ENCODE results near the gene PCBP3.
"Not testable (repeated sequence)": the region's sequence is repeated elsewhere in the genome, so short reads cannot be mapped to it uniquely, and the experiment has no call there.

Gene PCBP3

DNA sequence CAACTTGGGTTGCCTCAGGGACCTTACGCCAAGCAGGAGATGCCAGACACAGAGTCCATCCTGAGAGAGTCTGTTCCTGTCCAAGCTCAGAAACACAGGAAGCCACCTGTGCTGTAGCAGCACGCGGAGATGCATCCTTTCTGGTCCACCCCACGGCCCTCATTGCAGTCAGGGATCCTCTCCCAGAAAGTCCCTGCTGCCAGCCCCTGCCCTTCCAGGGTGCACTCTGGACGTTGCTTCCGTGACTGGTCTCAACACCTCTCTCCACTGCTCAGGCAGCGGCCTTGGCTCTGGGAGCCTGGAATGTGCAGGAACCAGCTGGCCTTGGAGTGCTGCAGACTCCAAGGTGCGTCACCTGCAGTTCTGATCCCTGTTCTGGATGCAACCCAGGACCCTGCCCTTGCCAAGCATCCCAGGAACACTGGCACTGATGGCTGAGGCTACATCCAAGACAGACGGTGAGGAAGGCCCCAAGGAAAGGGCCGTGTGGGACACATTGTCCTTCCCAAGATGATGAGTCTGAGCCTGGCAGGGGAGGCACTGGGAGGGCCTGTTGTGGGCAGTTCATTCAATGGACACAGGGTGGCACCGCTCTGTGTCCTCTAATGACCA is 316.4 kb downstream of the PCBP3 start:
- H3K27me3 ChIP-seq (ENCODE audit: insufficient read depth, low read depth): peaks cover 57% of the 10 kb centered on the region; the same call in 1 of the 2 replicates
- no peak overlapping the region for H3K4me3 ChIP-seq (IDR thresholded peaks at IDR 0.05; ENCODE audit: insufficient read depth, low read depth, low read length)

GRCh38 chr21:45961408-45961807 is 317.9 kb downstream of the PCBP3 start:
- not testable (repeated sequence) for H2AFZ ChIP-seq (ENCODE audit: low read depth); H3K4me1 ChIP-seq (ENCODE audit: low read depth, poor library complexity, severe bottlenecking); H3K27ac ChIP-seq; H4K20me1 ChIP-seq (ENCODE audit: insufficient read depth); H3K9ac ChIP-seq; H3K4me2 ChIP-seq; H3K4me3 ChIP-seq (IDR thresholded peaks at IDR 0.05; ENCODE audit: insufficient read depth, low read depth, low read length); H3K36me3 ChIP-seq (ENCODE audit: insufficient read depth); H3K79me2 ChIP-seq (ENCODE audit: insufficient read depth, low read depth)
- H3K27me3 ChIP-seq (ENCODE audit: insufficient read depth, low read depth): peaks cover 52% of the 10 kb centered on the region; the same call in 1 of the 2 replicates

More for the DNA sequence above, 316.4 kb downstream of the PCBP3 start:
- no peaks in the 10 kb centered on the region for H3K79me2 ChIP-seq (ENCODE audit: insufficient read depth, low read depth)
- no peak overlapping the region for H3K4me2 ChIP-seq
- H3K4me1 ChIP-seq (ENCODE audit: low read depth, poor library complexity, severe bottlenecking): no peaks in the 10 kb centered on the region
- H3K36me3 ChIP-seq (ENCODE audit: insufficient read depth): no peaks in the 10 kb centered on the region
- H2AFZ ChIP-seq (ENCODE audit: low read depth): no peak overlapping the region
- H3K9ac ChIP-seq: no peak overlapping the region
- no peaks in the 10 kb centered on the region for H4K20me1 ChIP-seq (ENCODE audit: insufficient read depth)
- TF ChIP-seq, protein P1, sequence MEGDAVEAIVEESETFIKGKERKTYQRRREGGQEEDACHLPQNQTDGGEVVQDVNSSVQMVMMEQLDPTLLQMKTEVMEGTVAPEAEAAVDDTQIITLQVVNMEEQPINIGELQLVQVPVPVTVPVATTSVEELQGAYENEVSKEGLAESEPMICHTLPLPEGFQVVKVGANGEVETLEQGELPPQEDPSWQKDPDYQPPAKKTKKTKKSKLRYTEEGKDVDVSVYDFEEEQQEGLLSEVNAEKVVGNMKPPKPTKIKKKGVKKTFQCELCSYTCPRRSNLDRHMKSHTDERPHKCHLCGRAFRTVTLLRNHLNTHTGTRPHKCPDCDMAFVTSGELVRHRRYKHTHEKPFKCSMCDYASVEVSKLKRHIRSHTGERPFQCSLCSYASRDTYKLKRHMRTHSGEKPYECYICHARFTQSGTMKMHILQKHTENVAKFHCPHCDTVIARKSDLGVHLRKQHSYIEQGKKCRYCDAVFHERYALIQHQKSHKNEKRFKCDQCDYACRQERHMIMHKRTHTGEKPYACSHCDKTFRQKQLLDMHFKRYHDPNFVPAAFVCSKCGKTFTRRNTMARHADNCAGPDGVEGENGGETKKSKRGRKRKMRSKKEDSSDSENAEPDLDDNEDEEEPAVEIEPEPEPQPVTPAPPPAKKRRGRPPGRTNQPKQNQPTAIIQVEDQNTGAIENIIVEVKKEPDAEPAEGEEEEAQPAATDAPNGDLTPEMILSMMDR (conservative IDR thresholded peaks at IDR 0.05; ENCODE audit: low read depth, low read length): no peak
- H3K27ac ChIP-seq: no peak overlapping the region

DNA sequence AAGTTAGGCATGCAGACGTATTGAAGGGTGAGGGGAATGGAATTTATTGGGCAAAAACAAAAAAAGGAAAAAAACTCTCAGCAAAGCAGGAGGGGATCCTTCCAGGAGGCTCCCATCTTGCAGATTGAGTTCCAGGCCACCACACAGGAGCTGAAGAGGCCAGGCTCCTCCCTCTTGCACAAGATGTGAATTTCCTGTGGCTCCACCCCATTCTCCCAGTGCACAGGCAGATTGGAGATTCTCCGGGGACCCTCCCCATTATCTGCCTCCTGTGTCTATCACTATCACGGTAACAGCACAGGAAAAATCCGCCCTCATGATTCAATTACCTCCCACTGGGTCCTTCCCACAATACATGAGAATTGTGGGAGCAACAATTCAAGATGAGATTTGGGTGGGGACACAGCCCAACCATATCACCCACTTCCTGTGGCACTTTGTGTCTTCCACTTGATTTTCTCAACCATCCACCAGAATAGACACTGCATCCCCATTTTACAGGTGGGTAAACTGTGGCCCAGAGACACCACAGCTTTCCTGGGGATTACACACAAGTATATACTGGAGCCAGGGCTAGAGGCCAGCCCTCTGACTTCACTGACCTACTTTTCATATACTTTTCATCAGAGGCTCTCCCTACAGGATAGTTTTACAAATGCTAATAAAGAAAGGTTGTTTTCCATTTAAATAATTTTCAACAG is 319.2 kb downstream of the PCBP3 start:
- H4K20me1 ChIP-seq (ENCODE audit: insufficient read depth): no peaks in the 10 kb centered on the region

GRCh38 chr21:45963232-45963570 is 319.7 kb downstream of the PCBP3 start:
- Histone ChIP-seq H3K4me1 (ENCODE audit: low read depth, poor library complexity, severe bottlenecking) (no peaks in the 10 kb centered on the region), H3K27me3 (ENCODE audit: insufficient read depth, low read depth) (peaks cover 46% of the 10 kb centered on the region; the same call in 1 of the 2 replicates), H3K79me2 (ENCODE audit: insufficient read depth, low read depth) (no peaks in the 10 kb centered on the region), H3K27ac (no peak overlapping the region), H2AFZ (ENCODE audit: low read depth) (no peak overlapping the region), H3K4me3 (IDR thresholded peaks at IDR 0.05; ENCODE audit: insufficient read depth, low read depth, low read length) (no peak overlapping the region), H4K20me1 (ENCODE audit: insufficient read depth) (no peaks in the 10 kb centered on the region), H3K36me3 (ENCODE audit: insufficient read depth) (no peaks in the 10 kb centered on the region), H3K9ac (no peak overlapping the region), H3K4me2 (no peak overlapping the region)
- TF ChIP-seq, protein P1 (conservative IDR thresholded peaks at IDR 0.05; ENCODE audit: low read depth, low read length): no peak

More for the DNA sequence above, 319.2 kb downstream of the PCBP3 start:
- no peaks in the 10 kb centered on the region for H3K36me3 ChIP-seq (ENCODE audit: insufficient read depth)
- H3K4me2 ChIP-seq: no peak overlapping the region
- H3K4me3 ChIP-seq (IDR thresholded peaks at IDR 0.05; ENCODE audit: insufficient read depth, low read depth, low read length): no peak overlapping the region
- H3K27ac ChIP-seq: no peak overlapping the region
- no peak overlapping the region for H3K9ac ChIP-seq
- H3K27me3 ChIP-seq (ENCODE audit: insufficient read depth, low read depth): peaks cover 51% of the 10 kb centered on the region; the same call in 1 of the 2 replicates
- H2AFZ ChIP-seq (ENCODE audit: low read depth): no peak overlapping the region
- no peaks in the 10 kb centered on the region for H3K4me1 ChIP-seq (ENCODE audit: low read depth, poor library complexity, severe bottlenecking)
- TF ChIP-seq, protein P1 (conservative IDR thresholded peaks at IDR 0.05; ENCODE audit: low read depth, low read length): no peak
- H3K79me2 ChIP-seq (ENCODE audit: insufficient read depth, low read depth): no peaks in the 10 kb centered on the region

GRCh38 chr21:45964649-45965048 is 321.1 kb downstream of the PCBP3 start:
- H3K4me2 ChIP-seq: no peak overlapping the region

More at GRCh38 chr21:45964649-45965048, 321.1 kb downstream of the PCBP3 start:
- Histone ChIP-seq H2AFZ (ENCODE audit: low read depth) (no peak overlapping the region), H3K4me3 (IDR thresholded peaks at IDR 0.05; ENCODE audit: insufficient read depth, low read depth, low read length) (no peak overlapping the region), H3K79me2 (ENCODE audit: insufficient read depth, low read depth) (no peaks in the 10 kb centered on the region), H3K36me3 (ENCODE audit: insufficient read depth) (no peaks in the 10 kb centered on the region), H3K9ac (no peak overlapping the region), H4K20me1 (ENCODE audit: insufficient read depth) (no peaks in the 10 kb centered on the region), H3K27me3 (ENCODE audit: insufficient read depth, low read depth) (peaks cover 36% of the 10 kb centered on the region; the same call in 1 of the 2 replicates), H3K27ac (no peak overlapping the region), H3K4me1 (ENCODE audit: low read depth, poor library complexity, severe bottlenecking) (no peaks in the 10 kb centered on the region)
- TF ChIP-seq, protein P1 (conservative IDR thresholded peaks at IDR 0.05; ENCODE audit: low read depth, low read length): no peak
